ENCODE data around the gene TOMM7. TPM values are rescaled to one million over a fixed set of nuclear protein-coding genes. Genes with fewer than 3 reads are reported as not detected.

TOMM7 gene
- total RNA-seq, 4 donors from 2014 or later = 14.5 to 1,156 (median 144) TPM

DNA sequence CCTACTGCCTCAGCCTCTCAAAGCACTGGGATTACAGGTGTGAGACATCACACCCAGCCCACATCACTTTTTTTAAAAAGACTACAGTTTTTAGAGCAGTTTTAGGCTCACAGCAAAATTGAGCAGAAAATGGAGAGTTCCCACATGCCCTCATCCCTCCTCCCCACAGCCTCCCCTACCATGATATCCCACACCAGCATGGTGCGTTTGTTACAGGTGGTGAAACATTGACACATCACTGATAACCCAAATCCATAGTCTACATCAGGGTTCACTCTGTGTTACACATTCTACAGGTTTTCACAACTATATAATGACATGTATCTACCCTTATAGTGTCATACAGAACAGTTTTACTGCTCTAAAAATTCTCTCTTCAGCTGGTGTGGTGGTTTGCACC is 24.3 kb upstream of the TOMM7 start:
- H3K36me3 ChIP-seq = no peaks in the 10 kb centered on the region
- intact Hi-C loops (cut with DNase I; ENCODE audit: low total_unique reads) = no loop called here
- in situ Hi-C loops (cut with MboI; ENCODE audit: low pct_ligation_motif_present in 1 of 4, low pct_unique_long_range_greater_than_20kb in 1 of 4, low sequenced_read_pairs in 3 of 4) = loop anchor here in 1 of 4 donors (25.0 kb wide), 1 partner anchor 165 kb away; the partner anchor contains the start of gene HYCC1

DNA sequence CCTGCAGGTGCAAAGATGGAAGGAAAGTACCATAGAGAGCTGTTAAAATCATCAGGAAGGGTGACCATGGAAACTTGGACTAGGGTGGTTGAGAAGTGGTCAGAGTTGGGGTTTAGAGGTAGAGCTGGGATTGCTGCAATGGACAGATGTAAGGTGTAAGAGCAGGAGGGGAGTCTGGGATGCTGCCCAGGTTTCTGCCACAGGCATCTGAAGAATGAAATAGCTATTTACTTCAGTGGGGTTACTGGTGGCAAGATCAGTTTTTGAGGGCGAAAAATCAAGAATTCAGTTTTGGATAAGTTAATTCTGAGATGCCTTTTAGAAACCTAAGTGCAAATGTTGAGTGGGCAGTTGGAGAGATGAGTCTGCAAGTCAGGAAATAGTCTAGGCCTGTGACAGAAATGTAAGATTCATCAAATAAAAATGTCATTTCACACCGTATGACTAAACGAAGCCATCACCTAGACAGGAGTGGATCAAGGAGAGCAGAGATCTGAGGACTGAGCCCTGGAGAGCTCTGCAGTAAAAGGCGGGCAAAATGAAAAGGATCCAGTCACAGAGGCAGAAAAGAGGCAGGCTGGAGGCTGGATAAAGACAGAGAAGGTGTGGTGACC is 22.7 kb upstream of the TOMM7 start:
- no peaks in the 10 kb centered on the region for H3K36me3 ChIP-seq
- no peaks in the 10 kb centered on the region for H3K4me1 ChIP-seq
- DNase-seq = no peak
- H3K4me3 ChIP-seq = no peak overlapping the region
- WGBS, 2 donors (ENCODE audit: low coverage in 1 of 2) = 93 to 94% methylated on average over 4 of the region's 4 CpGs
- H3K27ac ChIP-seq = no peak overlapping the region
- no peaks in the 10 kb centered on the region for H3K27me3 ChIP-seq
- intact Hi-C loops (cut with DNase I; ENCODE audit: low total_unique reads) (no loop called here), in situ Hi-C loops (cut with MboI; ENCODE audit: low pct_ligation_motif_present in 1 of 4, low pct_unique_long_range_greater_than_20kb in 1 of 4, low sequenced_read_pairs in 3 of 4) (loop anchor here in 1 of 4 donors (25.0 kb wide), 1 partner anchor 167 kb away; the partner anchor contains the start of gene HYCC1)
- H3K9me3 ChIP-seq = no peaks in the 10 kb centered on the region
- TF ChIP-seq CTCF (IDR thresholded peaks at IDR 0.05) (no peak), POLR2AphosphoS5 (IDR thresholded peaks at IDR 0.05) (no peak), POLR2A (IDR thresholded peaks at IDR 0.05) (no peak), EP300 (IDR thresholded peaks at IDR 0.05; ENCODE audit: low read depth) (no peak)

More for the DNA sequence above, 24.3 kb upstream of the TOMM7 start:
- H3K9me3 ChIP-seq = no peaks in the 10 kb centered on the region
- 65% methylated on average over 1 of the region's 1 CpG; no CpG with 5 or more reads in 1 of the 2 donors for WGBS, 2 donors (ENCODE audit: low coverage in 1 of 2)
- no peak for DNase-seq
- TF ChIP-seq CTCF (IDR thresholded peaks at IDR 0.05) = no peak
- no peak for TF ChIP-seq EP300 (IDR thresholded peaks at IDR 0.05; ENCODE audit: low read depth)
- no peak for TF ChIP-seq POLR2A (IDR thresholded peaks at IDR 0.05)
- TF ChIP-seq POLR2AphosphoS5 (IDR thresholded peaks at IDR 0.05) = no peak
- H3K4me3 ChIP-seq = no peak overlapping the region
- no peak overlapping the region for H3K27ac ChIP-seq
- no peaks in the 10 kb centered on the region for H3K4me1 ChIP-seq
- H3K27me3 ChIP-seq = no peaks in the 10 kb centered on the region

DNA sequence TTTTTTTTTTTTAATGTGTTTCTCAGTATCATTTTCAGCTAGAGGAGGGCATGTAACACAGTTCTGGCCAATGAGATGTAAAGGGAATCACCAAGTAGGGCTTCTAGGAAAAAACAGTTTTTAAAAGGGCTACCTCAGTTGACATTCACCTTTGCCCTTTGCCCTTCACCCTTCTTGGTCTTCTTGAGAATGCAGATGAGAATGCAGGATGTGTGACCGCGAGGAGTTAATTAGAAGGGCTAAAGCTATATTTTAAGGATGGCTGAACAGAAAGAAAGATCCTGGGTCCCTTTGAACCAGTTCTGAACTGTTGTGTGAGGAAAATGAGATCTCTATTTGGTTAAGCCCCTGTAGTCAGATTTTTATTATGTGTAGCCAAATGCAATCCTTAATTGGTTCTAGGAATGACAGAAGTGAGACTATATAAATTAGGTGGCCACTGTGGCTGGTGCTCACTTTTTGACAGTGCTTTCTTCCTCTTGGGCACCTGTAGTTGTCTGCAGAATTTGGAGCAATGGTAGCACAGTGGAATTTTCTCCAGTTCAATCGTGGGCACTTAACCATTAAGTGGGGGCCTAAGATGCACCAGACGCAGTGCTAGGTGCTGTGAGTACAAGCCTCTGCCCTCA is 21.1 kb upstream of the TOMM7 start:
- intact Hi-C loops (cut with DNase I; ENCODE audit: low total_unique reads) = no loop called here
- WGBS, 2 donors (ENCODE audit: low coverage in 1 of 2) = 55 to 56% methylated on average over 2 to 4 of the region's 4 CpGs
- TF ChIP-seq POLR2A (IDR thresholded peaks at IDR 0.05) = no peak
- no peak for TF ChIP-seq POLR2AphosphoS5 (IDR thresholded peaks at IDR 0.05)
- no peak for TF ChIP-seq EP300 (IDR thresholded peaks at IDR 0.05; ENCODE audit: low read depth)
- TF ChIP-seq CTCF (IDR thresholded peaks at IDR 0.05) = no peak
- peak overlapping the region in 1 of 4 donors; percentile 66 for H3K27ac ChIP-seq
- no peaks in the 10 kb centered on the region for H3K4me1 ChIP-seq
- no peaks in the 10 kb centered on the region for H3K27me3 ChIP-seq
- in situ Hi-C loops (cut with MboI; ENCODE audit: low pct_ligation_motif_present in 1 of 4, low pct_unique_long_range_greater_than_20kb in 1 of 4, low sequenced_read_pairs in 3 of 4) = loop anchor here in 1 of 4 donors (25.0 kb wide), 1 partner anchor 169 kb away; the partner anchor contains the start of gene HYCC1
- no peak for DNase-seq
- H3K9me3 ChIP-seq = no peaks in the 10 kb centered on the region
- H3K36me3 ChIP-seq = no peaks in the 10 kb centered on the region
- H3K4me3 ChIP-seq = no peak overlapping the region

DNA sequence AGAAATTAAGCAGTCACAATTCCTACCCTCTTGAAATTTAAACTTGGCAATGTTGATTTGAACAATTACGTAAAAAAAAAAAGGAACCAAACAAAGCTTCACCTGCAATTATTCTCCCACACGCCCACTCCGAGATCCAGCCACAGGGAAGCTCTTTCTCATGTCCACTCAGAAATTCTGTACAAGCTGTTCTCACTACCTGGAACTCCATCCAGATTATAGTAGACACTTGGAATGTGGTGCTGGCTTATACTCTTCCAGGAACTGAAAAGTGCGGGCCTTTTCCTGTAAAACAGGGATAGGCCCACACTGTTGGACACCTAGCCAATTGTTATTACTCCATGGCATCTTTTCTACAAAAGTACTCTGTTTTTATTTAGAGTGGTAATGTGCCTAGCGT is 20.3 kb upstream of the TOMM7 start:
- WGBS, 2 donors (ENCODE audit: low coverage in 1 of 2) = 56 to 65% methylated on average over 4 to 5 of the region's 5 CpGs
- in situ Hi-C loops (cut with MboI; ENCODE audit: low pct_ligation_motif_present in 1 of 4, low pct_unique_long_range_greater_than_20kb in 1 of 4, low sequenced_read_pairs in 3 of 4) = loop anchor here in 1 of 4 donors (25.0 kb wide), 1 partner anchor 169 kb away; the partner anchor contains the start of gene HYCC1
- Histone ChIP-seq H3K4me1 (no peaks in the 10 kb centered on the region), H3K4me3 (no peak overlapping the region), H3K36me3 (no peaks in the 10 kb centered on the region), H3K27me3 (no peaks in the 10 kb centered on the region), H3K27ac (peak overlapping the region in 3 of 4 donors; percentile 3 to 66 (median 47)), H3K9me3 (no peaks in the 10 kb centered on the region)
- TF ChIP-seq CTCF (IDR thresholded peaks at IDR 0.05) = no peak
- no peak for TF ChIP-seq EP300 (IDR thresholded peaks at IDR 0.05; ENCODE audit: low read depth)
- TF ChIP-seq POLR2AphosphoS5 (IDR thresholded peaks at IDR 0.05) = no peak
- no peak for TF ChIP-seq POLR2A (IDR thresholded peaks at IDR 0.05)
- DNase-seq = no peak
- intact Hi-C loops (cut with DNase I; ENCODE audit: low total_unique reads) = no loop called here
